Retinal pigment epithelial cell (primary cell): ENCODE data around the gene OTUD4.

ENCODE experiments used
- DNase-seq: peaks from one replicate; pipeline ENCODE4 v3.0.0-alpha.2; 2010; ENCODE audit warnings: low read depth
- H3K4me3 ChIP-seq: 2 replicates; pipeline ENCODE4 v1.5.1; 2011; ENCODE audit warnings: mild to moderate bottlenecking, low read length, control low read depth, moderate library complexity
- CTCF ChIP-seq: conservative IDR thresholded peaks from 2 replicates; pipeline ENCODE4 v1.5.1; 2011; ENCODE audit warnings: low read depth, low read length, control low read depth, inconsistent platforms

Gene OTUD4

GRCh38 chr4:145207934-145208333, 27.5 kb upstream of the OTUD4 start:
- no peak overlapping the region for H3K4me3 ChIP-seq
- TF ChIP-seq CTCF = no peak
- DNase-seq = no peak

GRCh38 chr4:145203410-145203809, 23.0 kb upstream of the OTUD4 start:
- DNase-seq = no peak
- H3K4me3 ChIP-seq = no peak overlapping the region
- TF ChIP-seq CTCF = no peak

GRCh38 chr4:145200366-145200765, 20.0 kb upstream of the OTUD4 start:
- H3K4me3 ChIP-seq = no peak overlapping the region
- TF ChIP-seq CTCF = no peak
- no peak for DNase-seq

GRCh38 chr4:145199051-145199716, 18.8 kb upstream of the OTUD4 start:
- no peak for TF ChIP-seq CTCF
- DNase-seq = no peak

GRCh38 chr4:145196747-145197146, 16.4 kb upstream of the OTUD4 start:
- no peak for DNase-seq
- no peak for TF ChIP-seq CTCF
- no peak overlapping the region for H3K4me3 ChIP-seq

More at GRCh38 chr4:145199051-145199716, 18.8 kb upstream of the OTUD4 start:
- H3K4me3 ChIP-seq = no peak overlapping the region

GRCh38 chr4:145195167-145195952, 15.0 kb upstream of the OTUD4 start:
- no peak for DNase-seq

More at GRCh38 chr4:145195167-145195952, 15.0 kb upstream of the OTUD4 start:
- no peak overlapping the region for H3K4me3 ChIP-seq
- no peak for TF ChIP-seq CTCF
